GM18526 (cell line): ENCODE measurements around the gene UBE3B.

Experiments
- POLR2A ChIP-seq: IDR thresholded peaks from 3 replicates; pipeline ENCODE4 v1.6.1; 2011; ENCODE audit not compliant: insufficient read length; ENCODE audit errors: extremely low read depth

Gene UBE3B

DNA sequence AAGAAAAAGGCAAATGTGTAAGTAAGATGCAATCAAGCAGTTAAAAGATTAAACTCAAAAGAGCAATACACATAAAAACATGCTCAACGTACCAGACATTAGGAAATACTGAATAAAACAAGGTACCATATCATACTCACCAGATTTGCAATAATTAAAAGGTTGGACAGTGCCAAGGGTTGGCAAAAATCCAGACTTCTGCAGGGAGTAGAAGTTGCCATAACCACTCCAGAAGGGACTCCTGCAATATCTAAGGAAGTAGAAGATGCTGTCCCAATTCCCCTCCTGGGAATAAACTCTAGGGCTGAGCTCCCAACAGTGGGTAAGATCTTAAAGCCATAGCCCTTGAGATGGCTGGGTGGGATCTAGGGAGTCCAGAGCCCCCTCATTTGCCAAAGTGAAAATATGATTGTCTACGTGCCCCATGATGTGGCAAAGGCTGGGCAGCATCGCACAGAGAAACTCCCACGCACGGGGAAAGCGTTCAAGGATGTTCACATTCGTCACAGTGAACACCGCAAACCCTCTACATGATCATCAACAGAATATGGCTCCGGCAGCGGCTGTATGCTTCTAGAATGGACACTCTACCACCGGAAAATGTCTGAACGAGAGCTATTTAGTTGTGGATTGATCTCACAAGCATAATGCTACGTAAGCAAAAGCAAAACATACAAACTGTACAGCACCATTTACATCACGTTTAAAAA lies 12.6 kb upstream of the UBE3B start:
- TF ChIP-seq POLR2A = no peak

DNA sequence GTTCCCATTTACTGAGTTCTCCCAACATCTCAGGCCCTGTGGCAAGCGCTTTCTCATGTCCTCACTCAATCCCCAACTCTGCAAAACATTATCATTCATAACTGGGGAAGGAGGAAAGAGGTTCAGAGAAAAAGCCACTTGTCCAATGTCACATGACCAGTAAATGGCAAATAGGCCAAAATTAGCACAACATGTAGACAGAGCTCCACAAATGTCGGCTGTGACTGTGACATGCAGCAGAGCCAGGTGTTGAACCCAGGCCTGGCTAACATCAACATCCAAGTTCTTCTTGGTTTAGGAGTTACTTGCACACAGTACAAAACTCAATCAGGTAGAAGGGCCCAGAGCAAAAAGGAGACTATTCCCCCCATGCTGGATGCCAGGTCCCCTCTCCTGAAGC lies 11.1 kb upstream of the UBE3B start:
- no peak for TF ChIP-seq POLR2A

DNA sequence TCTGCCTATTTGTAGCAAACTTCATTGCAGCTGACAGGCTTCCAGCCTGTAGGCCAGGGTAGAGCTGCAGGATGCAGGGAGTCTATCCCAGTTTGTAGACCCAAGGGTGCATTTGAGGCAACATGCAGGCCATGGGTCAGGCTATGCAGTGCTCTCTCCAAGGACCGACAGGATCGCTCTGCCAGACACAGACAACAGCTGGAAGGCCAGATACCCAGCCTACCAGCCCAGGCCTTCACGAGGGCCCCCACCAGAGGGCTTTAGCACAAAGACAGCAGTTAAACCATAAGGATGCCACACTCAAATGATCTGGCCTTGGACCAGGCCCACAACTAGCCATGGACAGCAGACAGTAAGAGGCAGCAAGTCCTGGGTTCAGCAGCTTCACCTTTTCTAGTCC lies 10.6 kb upstream of the UBE3B start:
- TF ChIP-seq POLR2A = no peak

DNA sequence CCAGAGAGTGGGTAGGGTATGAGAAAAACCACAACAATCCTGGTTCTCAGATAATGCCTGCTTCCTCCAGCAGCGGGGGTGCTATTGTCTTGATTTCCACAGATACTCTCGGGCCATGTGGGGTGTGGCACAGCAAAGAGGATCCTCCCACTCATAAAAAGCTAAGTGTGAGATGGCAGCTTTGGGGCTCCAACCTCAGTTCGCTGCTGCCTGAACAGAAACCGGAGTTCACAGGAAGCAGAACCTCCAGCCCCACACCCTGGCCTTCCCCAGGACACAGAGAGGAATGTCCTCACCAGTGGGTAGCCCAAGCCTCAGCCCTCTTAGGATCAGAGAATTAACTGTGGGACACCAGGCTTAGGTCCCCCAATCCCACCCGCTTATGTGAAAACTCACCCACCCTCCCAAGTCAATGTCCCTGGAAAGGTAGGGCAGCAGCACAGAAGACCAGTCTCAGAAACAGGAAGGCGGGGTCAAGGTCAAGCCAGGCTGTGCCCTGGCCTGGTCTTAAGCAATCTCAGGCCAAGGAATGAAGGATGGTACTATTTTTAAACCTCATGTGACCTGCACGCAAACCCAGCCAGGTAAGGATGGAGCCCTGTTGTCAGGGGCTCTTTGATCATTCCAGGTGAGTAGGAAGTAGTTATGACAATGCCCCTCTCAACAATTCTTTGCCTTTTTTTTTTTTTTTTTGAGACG lies 9.3 kb upstream of the UBE3B start:
- no peak for TF ChIP-seq POLR2A

DNA sequence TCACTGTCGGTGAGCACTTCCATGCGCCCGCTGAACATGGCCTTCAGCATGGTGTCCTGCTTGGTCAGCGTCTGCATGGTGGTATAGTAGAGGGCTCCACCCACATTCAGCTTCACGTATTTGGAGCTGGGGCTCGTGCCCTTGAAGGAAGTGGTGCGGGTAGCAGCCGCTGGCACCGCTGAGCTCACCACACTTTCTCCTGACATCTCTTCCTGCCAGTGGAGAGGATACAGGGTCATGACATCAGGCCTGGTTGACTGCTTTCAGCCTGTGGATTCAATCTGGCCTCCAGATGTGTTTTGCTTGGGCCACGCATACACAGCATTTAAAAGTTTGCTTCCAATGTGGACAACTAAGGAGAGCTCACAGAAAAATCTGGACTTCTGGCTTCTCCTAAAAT lies 7.9 kb upstream of the UBE3B start:
- TF ChIP-seq POLR2A = no peak

DNA sequence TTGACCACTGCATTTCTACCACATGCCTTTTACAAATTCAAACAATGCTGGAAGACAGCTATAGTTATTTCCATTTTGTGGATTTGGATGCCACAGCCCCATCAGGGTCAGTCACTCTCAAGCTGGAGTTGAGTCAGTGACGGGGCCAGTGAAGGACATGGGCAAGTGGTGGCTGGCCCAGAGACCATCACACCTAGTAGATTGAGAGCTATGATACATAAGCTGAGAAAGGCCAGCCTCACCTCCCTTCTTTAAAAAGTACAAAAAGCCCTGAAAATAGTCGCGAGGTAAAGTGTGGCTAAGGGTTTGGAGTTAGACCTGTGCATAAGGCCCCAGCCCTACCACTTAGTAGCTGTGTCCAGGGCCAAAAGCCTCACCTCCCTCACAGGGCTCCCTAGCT lies 4.4 kb upstream of the UBE3B start:
- TF ChIP-seq POLR2A = no peak

DNA sequence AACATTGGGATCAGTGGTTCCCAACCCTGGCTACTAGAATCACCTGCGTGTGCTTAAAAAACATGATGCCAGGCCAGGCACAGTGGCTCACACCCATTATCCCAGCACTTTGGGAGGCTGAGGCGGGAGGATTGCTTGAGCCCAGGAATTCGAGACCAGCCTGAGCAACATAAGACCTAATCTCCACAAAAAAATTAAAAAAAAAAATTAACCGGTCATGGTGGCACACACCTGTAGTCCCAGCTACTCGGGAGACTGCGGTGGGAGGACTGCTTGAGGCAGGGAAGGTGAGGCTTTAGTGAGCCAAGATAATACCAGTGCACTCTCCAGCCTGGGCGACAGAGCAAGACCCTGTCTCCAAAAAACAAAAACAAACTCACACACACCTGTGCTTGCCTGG lies 2.3 kb upstream of the UBE3B start:
- TF ChIP-seq POLR2A = no peak

DNA sequence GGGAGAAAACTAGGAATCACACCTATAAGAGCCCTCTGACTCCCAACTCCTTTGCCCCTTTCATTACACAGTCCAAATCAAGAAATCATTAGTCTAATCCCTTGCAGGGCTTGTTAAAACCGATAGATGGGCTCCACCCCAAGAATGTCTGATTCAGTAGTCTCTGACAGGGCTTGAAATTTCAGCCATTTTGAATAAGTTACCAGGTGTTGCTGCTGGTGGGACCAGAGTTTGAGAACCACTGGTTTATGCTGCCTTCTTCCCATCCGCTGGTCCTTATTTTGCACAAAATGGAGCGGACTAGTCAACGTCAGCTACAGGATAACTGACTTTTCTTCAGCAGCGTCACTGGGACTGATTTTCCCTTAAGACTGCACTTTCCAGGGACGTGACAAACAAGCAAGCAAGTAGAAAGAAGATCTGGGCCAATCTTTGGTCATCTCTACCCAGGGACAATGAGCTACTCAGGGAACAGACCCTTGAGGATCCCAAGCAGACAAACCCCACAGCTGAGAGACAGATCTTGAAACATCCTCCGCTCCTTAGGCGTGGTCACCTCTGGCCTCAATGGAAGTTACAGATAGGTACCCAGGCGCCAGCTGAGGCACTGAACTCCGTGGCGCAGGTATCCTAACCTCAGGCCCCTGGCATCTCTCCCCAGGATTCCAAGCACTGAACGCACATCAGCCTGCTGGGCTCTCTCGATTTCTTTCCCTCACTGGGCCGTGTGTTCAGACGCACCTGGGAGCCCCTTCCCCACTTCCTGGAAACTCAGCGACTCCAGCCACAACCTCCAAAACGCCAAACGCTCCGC lies 1.2 kb upstream of the UBE3B start:
- no peak for TF ChIP-seq POLR2A

DNA sequence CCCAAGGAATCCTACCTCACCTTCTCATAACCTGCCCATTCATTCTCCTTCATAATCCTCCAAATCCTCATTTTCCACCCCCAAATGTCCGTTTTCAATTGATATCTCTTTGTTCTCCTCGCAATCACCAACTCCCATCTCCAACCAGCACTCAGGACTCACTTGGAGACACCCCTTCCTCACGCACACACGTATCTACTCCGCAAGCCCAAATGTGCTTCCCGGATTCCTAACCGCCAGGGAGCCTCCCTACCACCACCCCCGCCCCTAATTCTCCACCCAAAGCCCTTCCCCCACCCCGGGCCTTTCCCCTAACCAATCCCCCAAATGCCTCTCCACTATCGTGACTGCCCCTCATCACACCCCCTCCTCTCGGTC lies 638 bp upstream of the UBE3B start:
- TF ChIP-seq POLR2A = no peak

DNA sequence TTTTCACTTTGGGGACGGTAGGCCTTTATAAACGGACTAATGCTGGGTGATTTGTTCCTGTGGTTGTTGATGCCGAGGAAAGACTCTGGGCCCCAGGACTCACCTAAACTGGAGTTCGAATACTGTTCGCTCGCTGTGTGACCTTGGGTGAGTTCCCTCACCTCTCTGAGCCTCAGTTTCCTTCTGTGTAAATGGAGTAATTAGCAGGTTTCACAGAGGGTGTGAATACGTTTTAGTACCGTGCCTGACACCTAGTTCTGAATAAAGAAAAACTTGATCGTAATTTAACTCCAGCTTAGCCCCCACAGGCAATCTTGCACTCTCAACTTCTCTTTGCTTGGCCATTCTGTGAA lies 505 bp downstream of the UBE3B start:
- TF ChIP-seq POLR2A = no peak

DNA sequence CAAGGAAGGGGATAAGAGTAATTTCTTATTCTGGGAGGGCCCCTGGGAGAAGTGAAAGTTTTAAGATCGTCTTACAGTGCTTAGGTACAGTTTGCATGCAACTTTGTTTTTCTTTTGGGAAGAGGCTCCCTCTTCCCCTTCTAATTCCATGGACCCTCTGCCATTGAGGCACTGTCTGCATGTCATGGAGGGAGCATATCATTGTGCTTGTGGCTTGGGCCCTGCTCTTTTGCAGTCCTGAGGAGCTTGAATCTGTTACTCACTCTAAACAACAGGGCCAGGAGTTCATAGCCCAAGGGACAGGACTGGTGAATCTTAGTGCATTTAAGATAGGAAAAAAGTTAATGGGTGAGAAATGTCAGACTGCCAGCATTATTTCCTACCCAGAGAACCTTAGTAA lies 2.3 kb downstream of the UBE3B start:
- TF ChIP-seq POLR2A = no peak

DNA sequence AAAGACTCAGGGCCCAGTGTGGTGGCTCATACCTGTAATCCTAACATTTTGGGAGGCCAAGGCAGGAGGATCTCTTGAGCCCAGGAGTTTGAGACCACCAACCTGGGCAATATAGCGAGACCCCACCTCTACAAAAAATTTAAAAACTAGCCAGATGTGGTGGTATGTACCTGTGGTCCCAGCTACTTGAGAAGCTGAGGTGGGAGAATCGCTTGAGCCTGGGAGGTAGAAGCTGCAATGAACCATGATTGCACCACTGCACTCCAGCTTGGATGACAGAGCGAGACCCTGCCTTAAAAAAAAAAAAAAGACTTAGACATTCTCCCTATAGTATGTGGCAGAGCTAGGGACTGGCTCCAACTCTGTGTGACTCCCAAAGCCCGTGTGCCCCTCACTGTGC lies 2.9 kb downstream of the UBE3B start:
- no peak for TF ChIP-seq POLR2A

DNA sequence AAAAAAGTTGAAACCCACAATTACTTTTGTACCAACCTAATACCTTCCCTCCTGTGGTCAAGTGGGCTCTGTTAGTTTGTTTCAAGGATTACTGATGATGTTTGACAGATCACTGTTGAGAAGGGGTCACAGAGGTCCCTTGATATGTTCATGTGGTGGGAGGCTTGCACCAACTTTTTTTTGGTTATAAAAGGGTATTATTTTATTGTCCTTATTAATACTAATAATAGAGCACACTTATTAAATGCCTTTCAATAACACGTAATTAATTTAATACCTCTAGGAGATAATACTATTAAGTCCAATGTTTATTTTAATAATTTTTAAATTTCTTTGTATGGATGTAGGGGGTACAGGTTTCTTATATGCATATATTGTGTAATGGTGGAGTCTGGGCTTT lies 4.4 kb downstream of the UBE3B start:
- TF ChIP-seq POLR2A = no peak

DNA sequence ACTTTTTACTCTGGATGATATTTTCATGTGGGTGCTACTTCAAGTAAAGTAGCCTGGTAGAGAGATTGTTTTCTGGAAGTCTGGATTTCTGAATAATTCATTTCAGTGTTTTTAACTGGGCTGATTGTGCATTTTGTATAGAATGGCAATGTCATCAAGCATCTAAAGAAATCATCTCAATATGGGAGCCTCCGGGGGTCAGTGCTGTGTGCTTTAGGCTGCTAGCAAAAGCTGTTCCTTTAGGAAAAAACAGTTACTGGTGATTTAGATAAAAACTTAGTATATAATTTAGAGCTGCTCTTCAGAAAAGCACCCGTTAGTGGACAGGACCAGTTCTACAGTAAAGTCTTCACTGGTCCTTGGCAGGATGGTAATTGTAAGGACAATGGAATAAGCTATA lies 5.1 kb downstream of the UBE3B start:
- TF ChIP-seq POLR2A = no peak

DNA sequence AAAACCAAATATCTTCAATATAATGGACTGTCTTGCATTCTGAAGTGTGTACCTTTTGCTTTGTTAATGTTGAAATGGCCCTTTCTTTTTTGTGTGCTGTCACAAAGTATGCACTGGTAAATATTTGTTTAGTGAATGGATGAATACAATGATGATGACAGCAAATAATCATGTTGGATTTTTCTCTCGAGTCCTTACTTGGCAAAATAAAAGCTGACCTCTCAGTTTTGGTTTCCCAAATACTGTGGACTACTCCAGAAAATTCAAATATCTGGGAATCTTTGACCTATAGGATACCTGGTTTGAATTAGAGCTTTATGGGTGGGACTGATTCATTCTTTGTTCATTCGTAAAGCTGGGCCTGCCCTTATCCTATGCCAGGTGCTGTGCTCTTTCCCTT lies 5.5 kb downstream of the UBE3B start:
- no peak for TF ChIP-seq POLR2A

DNA sequence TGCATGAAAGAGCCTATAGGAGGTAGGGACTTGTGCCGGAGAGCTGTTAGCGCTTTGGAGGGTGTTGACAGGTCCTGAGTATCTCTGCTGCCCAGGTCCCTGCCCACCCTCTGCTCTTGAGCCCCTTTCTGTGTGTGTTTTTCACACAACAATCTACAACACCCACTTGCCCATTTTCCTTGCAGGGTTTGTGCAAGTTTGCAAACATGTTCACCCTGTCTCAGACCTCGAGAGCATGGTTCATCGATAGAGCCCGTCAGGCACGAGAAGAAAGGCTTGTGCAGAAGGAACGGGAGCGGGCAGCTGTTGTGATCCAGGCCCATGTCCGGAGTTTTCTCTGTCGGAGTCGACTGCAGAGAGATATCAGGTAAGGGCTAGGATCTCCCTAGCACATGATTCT lies 5.9 kb downstream of the UBE3B start:
- TF ChIP-seq POLR2A = no peak
